Measurements from ENCODE around the gene TFR2. TPM values are rescaled to one million over a fixed set of nuclear protein-coding genes. Genes with fewer than 3 reads are reported as not detected.

Gene TFR2
- total RNA-seq, 2 donors from 2014 or later = 0.57 to 0.83 TPM

DNA sequence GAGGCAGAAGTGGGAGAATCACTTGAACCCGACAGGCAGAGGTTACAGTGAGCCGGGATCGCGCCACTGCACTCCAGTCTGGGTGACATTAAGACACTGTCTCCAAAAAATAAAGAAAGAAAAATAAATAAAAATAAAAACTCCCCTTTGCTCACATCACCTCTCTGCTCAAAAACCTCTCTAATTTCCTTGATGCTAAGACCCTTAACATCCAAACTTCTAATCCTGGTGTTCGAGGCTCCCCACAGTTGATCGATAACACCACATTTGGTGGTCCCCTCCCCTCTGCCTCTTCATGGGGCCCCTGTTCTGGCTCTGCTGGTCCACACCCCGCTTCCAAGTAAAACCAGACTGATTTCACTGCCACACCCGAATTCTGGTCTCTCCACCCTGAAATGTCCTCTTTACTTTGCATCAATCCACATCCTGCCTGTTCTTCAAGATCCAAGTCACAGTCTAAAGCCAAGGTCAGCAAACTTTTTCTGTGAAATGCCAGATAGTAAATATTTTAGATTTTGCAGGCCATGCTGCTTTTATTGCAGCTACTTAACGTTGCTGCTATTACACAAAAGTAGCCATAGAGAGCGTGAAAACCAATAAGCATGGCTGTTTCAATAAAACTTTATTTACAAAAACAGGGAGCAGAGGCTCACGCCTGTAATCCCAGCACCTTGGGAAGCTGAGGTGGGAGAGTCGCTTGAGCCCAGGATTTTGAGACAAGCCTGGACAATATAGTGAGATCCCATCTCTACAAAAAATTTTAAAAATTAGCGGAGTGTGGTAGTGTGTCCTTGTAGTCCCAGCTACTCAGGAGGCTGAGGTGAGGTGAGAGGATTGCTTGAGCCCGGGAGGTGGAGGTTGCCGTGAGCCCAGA, 17.2 kb downstream of the TFR2 start:
- intact Hi-C loops (cut with DNase I) = no loop called here

DNA sequence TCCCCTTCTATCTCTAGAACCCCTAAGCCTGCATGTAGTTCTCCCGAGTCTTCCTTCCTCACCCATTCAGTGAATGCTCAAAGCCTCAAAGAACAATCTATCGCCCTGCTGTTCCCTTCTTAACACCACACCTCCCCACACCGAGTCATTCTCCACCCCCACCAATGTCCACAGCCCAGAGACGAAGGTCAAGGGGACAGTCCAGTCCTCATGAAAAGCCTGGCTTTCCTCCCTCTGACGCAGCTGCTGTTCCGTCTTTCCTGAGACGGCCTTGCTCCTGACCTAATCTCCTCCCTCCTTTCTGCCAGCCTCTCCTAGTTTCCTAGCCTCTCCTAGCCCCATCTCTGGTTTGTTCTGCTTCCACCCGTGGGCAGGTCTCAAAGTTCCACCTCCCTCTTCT, 19.8 kb downstream of the TFR2 start:
- DNase-seq (ENCODE audit: low spot score) = no peak
- intact Hi-C loops (cut with DNase I) = no loop called here

More for the DNA sequence above, 17.2 kb downstream of the TFR2 start:
- no peak for DNase-seq (ENCODE audit: low spot score)

DNA sequence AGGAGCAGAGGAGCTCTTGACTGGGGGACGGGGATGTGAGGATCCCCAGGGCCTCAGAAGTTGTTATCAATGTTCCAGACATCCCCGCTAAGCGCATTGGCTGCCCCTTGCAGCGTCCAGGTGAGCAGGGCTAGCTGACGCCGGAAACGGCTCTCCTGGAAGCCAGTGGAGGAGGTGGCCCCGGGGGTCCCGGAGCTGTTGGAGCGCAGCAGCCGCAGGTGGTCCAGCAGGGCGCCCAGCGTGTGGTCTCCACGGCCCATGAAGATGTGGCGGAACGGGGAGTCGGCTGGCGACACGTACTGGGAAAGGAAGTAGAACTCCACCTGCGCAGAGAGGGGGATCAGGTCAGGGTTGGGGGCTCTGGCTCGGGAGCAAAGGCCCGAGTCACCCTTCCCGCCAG, 20.5 kb downstream of the TFR2 start:
- intact Hi-C loops (cut with DNase I) = no loop called here
- DNase-seq (ENCODE audit: low spot score) = no peak

DNA sequence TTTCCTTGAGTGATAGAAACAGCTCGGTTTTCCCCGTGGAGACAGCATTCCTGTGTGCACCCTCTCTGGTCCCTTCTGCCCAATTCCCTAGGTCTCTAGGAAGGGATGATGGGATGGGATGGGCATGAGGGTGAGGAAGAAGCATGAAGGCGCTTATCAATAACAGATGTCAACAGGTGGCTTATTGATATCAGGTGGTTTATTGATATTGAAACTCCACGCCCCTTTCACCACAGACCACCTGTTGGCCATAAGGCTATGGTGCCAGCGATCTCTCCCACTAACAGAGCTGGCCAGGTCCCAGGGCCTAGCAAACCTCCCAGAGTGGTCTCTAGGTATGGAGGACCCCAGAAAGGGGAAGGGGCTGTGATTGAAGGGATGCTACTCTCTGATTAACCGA, 21.1 kb downstream of the TFR2 start:
- no peak for DNase-seq (ENCODE audit: low spot score)
- intact Hi-C loops (cut with DNase I) = no loop called here

DNA sequence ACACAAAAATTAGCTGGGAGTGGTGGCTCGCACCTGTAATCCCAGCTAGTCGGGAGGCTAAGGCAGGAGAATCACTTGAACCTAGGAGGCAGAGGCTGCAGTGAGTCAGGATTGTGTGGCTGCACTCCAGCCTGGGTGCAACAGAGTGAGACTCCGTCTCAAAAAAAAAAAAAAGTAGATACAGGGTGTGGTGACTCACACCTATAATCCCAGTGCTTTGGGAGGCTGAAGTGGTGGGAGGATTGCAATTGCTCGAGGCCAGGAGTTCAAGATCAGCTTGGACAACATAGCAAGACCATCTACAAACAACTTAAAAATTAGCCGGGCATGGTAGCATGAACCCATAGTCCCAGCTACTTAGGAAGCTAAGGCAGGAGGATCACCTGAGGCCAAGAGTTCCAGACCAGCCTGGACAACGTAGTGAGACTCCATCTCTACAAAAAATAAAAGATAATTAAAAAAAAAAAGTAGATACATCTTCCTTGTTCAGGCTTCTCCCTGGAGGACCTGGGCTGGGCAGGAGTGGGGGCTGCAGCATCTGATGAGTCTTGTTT, 27.0 kb downstream of the TFR2 start:
- intact Hi-C loops (cut with DNase I) = no loop called here

DNA sequence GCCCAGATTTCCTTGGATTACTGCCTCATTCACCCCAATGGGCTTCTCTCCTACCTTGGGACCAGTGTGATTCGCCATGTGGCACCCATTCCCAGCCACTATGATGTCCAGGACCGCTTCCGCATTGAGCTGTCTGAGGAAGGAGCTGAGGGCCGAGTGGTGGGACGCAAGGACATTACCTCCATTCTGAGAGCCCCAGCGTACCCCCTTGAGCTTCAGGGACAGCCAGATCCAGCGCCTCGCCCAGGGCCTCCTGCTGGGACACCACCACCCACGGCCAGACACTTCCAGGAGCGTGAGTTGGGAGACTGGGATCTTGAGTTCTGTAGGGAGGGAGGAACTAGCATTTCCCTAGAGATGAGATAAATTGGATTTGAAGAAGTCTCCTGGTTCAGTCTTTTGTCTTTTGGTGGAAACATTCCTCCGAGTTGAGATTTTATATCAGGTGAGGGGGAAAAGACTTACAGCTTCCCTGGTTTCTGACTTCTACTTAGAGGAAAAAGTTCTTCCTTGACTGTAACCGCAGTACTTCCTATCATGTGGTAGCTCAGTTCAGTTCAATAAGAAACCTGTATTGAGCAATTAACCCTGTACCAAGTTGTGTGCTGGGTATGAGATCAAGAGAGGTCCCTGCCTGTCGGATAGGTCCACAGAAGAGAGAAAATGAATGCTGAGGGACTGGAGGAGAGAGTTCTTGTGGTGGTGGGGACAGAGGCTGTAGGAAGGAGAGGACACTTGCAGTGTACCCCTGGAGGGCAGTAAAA, 27.8 kb downstream of the TFR2 start:
- no peak for DNase-seq (ENCODE audit: low spot score)

More for the DNA sequence above, 27.0 kb downstream of the TFR2 start:
- no peak for DNase-seq (ENCODE audit: low spot score)

DNA sequence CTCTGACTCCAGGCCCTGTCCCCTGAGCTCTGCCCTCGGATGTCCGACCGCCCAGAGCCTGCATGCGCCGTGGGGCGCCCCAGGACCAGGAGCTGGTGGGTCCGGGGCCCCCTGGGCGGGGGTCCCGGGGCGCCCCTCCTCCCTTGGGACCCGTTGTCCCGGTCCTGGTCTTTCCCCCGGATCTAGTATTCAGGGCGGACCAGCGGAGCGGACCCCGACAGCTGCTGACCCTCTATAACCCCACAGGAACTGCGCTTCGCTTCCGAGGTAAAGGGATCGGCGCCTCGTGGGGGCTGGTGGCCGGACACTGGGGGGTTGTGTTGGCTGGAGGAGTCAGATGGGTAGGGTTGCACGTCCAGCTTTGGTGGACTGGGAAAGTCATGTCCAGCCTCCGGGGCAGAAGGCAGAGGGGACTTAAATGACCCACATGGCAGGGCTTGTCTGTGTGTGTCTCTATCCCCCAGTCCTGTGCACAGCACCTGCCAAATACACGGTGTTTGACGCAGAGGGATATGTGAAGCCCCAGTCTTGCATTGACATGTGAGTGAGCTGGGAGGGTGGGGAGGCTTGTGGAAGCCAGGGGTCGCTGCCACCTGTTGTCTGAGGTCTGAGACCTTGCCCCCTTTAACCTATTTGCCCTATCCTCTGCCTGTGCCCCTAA, 28.5 kb downstream of the TFR2 start:
- DNase-seq (ENCODE audit: low spot score) = peak; percentile 85
- intact Hi-C loops (cut with DNase I) = no loop called here

More for the DNA sequence above, 27.8 kb downstream of the TFR2 start:
- intact Hi-C loops (cut with DNase I) = no loop called here

DNA sequence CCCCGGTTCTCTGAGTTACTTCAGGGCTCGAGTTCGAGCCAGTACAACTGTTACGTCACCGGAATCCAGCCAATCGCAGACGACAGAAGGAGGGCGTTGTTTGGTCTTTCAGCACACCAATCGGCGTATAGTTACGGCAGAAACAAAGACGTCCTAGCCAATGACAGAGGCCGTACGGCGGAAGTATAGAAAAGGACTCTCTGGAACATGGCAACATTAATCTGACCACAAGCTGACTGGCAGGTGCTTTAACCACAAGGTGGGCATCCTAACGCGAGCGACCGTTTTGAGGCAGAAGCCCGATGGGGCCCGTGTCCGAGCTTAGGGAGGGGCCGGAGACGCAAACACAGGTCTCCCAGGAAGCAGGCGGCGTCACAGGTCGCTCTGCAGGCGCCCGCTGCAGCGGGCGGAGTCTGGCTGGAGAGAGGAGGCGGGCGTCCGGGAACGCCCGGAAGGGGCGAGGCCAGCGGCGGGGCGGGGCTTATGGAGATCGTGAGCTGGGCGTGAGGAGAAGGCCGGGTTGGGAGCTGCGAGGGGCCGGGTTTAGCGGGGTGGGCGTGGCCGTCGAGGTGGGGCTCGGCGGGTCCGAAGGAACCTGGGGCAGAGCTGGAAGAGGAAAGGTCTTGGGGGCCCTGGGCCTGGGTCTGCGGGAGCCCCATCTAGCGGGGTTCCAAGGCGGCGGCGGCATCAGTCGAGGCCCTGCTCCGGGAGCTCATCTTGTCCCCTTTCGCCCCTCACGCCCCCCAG, 29.2 kb downstream of the TFR2 start, which contains the start of gene MOSPD3:
Gene MOSPD3 (plus strand): TSS at position 558 of the 747 bp plus-strand sequence. CDS start 252 bp downstream, outside the sequence.
- intact Hi-C loops (cut with DNase I) = no loop called here
- peak; percentile 99 for DNase-seq (ENCODE audit: low spot score)

DNA sequence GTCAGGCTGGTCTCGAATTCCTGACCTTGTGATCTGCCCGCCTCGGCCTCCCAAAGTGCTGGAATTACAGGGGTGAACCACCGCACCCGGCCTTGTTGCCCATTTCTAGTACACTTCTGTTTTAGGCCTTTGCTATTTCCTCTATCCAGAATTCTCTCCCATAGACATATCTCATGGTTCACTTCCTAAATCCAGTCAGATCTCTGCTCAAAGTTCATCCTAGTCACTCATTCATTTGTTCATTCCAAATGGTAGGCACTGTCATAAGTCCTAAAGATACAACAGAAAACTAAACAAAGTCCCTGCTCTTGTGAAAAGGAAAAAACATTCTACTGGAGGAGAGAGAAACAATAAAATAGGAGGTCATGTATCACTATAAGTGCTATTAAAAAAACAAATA, 31.4 kb downstream of the TFR2 start:
- DNase-seq (ENCODE audit: low spot score) = no peak
- intact Hi-C loops (cut with DNase I) = no loop called here

DNA sequence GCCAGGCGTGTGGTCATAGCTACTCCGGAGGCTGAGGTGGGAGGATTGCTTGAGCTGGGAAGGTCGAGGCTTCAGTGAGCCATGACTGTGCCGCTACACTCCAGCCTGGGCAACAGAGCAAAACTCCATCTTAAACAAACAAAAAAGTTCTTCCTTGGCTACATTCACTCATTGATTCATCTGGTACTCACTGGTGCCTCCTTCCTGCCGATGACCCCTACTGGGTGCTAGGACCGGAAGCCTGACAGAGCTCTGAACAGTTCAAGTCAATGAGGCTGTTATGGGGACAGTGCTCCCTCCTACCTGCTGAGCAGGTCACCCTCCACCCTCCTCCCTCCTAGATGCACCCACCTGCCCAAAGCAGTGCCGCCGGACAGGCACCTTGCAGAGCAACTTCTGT, 34.2 kb downstream of the TFR2 start:
- no peak for DNase-seq (ENCODE audit: low spot score)
- intact Hi-C loops (cut with DNase I) = no loop called here

DNA sequence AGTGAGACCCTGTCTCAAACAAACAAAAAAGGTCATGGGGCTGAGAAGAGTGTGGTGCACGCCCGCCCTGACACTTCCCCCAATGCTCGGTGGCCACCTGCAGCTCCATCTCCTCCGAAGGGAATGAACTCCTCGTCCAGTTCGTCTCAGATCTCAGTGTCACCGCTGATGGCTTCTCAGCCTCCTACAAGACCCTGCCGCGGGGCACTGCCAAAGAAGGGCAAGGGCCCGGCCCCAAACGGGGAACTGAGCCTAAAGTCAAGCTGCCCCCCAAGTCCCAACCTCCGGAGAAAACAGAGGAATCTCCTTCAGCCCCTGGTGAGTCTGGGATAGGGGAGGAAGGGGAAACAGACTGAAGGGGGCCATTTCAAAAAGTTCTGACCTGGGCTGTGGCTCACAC, 35.0 kb downstream of the TFR2 start:
- intact Hi-C loops (cut with DNase I) = no loop called here
- no peak for DNase-seq (ENCODE audit: low spot score)

DNA sequence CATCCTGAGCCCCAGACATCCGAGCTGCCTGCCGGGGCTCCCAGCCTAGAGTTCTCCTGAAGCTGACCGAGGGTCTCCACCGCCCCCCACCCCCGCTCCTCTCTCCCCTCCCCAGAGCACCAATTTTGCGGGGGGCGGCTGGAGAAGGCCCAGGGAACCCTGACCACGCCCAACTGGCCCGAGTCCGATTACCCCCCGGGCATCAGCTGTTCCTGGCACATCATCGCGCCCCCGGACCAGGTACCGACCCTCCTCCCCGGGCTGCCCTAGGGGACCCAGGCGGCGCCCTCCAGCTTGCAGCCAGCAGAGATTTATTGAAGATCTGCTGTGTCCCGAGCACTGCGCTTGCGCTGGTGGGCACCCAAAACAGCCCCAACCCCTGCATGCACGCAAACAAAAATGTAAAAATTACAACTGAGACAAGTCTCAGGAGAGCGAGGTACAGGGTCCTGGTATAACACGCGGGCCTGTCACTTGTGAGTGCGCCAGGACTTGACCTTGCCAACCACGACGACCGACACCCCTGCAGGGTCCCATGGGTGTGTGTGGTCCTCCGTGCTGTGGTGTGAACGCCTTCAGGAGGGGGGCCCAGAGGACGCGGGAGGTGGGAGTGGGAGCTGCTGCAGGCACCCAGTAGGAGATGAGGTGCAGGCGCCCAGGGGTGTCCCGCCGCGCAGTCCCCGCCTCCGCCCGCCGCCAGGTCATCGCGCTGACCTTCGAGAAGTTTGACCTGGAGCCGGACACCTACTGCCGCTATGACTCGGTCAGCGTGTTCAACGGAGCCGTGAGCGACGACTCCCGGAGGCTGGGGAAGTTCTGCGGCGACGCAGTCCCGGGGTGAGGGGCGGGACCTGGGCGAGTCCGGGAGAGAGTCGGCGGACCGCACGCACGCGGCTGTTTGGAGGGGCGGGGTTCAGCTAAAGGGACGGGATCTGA, 36.1 kb downstream of the TFR2 start:
- intact Hi-C loops (cut with DNase I) = loop anchor here in 1 of 2 donors (5.0 kb wide), 1 partner anchor 87 kb away; the partner anchor contains the start of gene GIGYF1
- DNase-seq (ENCODE audit: low spot score) = no peak

DNA sequence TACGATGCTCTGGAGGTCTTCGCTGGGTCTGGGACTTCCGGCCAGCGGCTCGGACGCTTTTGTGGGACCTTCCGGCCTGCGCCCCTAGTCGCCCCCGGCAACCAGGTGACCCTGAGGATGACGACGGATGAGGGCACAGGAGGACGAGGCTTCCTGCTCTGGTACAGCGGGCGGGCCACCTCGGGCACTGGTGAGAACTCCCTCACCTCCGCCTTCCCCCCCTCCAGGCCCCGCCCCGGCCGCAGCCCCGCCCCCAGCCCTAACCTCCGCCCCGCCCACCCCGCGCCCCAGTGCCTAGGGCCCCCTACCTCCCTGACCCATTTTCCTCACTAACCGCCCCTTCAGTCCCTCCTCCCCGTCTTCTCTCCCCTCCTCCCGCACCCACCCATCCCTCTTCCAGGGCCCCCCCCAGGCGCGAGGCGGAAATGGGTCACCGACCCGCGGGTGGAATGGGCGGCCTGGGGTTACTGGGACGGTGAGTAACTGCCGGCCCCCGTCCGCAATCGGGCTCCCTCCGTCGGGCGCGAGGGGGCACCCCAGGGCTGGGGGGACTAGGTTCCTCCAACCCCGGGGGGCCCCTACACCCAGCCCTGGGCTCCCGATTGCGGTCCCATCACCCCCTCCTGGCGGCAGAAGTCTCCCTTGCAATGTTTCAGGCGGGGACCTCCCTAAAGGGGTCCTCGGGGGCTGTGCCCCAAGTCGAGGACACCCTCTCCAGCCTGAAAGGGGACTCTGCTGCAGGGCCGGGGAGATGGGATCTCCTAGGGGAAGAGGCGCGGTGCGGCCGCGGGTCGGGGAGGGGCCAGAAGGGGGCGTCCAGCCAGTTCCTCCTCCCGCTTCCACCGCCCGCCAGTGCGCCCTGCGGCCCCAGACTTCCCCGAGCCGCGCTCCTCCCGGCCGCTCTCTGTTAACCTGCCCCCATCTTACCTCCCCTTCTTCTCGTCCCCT, 37.0 kb downstream of the TFR2 start:
- peak; percentile 94 for DNase-seq (ENCODE audit: low spot score)
- intact Hi-C loops (cut with DNase I) = loop anchor here in 1 of 2 donors (5.0 kb wide), 1 partner anchor 88 kb away; the partner anchor contains the start of gene GIGYF1

DNA sequence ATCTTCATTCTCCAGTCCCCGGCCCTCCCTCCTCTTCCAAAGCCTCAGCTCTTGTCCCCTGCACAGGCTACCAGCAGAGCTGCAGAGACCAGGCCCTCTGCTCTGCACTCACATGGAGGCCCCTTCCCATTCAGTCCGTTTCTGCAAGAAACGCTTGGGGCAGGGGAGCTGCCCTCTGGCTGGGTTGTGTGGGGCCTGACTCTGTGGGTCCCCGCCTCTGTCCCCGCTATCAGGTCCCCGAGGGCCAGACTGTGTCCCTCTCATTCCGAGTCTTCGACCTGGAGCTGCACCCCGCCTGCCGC, 37.7 kb downstream of the TFR2 start:
- intact Hi-C loops (cut with DNase I) = loop anchor here in 1 of 2 donors (5.0 kb wide), 1 partner anchor 89 kb away; the partner anchor contains the start of gene GIGYF1
- DNase-seq (ENCODE audit: low spot score) = no peak

DNA sequence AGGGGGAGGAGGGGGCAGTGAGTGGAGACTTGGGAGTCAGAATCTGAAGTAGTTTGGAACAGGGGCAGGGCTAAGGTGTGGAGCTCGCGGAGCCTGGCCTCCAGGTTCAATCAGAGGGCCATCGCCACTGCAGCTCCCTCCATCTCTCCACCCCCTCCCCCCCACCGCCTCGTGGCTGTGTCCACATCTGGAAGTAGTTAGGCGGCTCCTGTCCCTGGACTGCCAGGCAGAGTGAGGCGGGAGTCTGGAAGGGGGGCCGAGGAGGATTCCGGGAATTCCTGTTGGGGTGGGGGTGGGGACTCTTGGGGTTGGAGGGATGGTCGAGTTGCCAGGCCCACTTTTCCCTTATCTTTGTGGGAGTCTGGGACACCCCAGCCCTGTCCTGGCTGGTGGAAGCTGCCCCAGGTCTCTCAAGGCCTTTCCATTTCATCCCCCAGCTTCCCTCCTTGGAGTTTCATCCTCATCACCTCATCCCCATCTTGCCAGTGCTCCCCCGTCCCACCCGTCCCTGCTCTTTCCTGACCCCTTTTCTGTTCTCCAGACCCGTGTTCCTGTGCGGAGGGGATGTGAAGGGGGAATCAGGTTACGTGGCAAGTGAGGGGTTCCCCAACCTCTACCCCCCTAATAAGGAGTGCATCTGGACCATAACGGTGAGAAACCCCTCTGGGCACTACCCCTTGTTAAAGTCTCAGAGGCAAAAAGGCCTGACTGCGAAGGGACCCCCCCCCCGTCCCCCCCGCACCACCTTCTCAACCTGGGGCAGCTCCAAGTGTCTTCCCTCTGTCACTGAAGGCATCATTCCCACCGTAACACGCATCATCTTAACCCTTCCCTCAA, 38.2 kb downstream of the TFR2 start:
- DNase-seq (ENCODE audit: low spot score) = peak; percentile 88
- intact Hi-C loops (cut with DNase I) = loop anchor here in 1 of 2 donors (5.0 kb wide), 1 partner anchor 89 kb away; the partner anchor contains the start of gene GIGYF1

DNA sequence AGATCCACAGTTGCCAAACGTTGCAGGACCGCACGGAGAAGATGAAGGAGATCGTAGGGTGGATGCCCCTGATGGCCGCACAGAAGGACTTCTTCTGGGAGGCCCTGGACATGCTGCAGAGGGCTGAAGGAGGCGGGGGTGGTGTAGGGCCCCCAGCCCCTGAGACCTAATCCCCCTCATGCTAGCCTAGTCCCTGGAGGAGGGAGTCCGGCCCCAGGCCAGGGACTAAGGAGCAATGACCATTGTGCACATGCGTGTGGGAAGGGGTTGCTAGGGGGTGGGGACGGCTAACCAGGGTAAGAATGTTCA, 40.7 kb downstream of the TFR2 start:
- intact Hi-C loops (cut with DNase I) = loop anchor here in 1 of 2 donors (5.0 kb wide), 1 partner anchor 92 kb away; the partner anchor contains the start of gene GIGYF1
- DNase-seq (ENCODE audit: low spot score) = no peak
